HG03159 (cell line): ENCODE results near the gene MYO18A.

Experiments
- ATAC-seq: cut with Tn5 transposase; IDR thresholded peaks from one replicate; pipeline ENCODE4 v1.9.1; 2021; ENCODE audit warnings: mild to moderate bottlenecking, moderate library complexity; ENCODE audit not compliant: unreplicated experiment

MYO18A gene

GRCh38 chr17:29127840-29128239 lies 52.4 kb downstream of the MYO18A start:
- no peak for ATAC-seq

DNA sequence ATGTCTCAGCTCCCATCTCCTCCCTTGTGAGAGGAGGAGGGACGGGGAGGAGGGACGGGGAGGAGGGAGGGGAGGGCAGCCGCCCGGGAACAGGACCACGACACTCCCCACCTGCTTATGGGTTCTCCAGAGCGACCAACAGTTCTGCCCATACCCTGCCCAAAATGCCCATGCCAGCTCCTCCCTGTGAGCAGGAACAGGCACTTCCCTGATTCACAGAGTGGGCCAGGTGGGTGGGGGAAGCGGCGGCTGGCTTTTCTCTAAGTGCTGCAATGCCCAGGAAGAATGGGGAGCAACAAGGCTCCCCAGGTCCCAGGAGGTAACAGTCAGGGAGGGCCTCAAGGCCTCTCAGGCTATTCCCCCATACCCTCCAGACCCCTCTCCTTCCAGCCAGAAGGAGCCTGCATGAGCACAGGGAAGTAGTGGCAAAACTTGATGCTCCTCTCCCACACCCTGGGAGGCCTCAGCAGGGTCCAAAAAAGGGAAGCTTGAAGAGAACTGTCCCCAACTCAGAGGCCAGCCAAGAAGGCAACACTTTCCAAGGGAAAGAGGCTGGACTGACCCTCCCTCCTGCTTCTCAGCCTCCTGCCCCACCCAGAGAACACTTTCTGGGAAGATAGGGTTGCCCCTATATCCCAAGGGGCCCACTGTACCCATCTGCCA lies 53.8 kb downstream of the MYO18A start:
- no peak for ATAC-seq

DNA sequence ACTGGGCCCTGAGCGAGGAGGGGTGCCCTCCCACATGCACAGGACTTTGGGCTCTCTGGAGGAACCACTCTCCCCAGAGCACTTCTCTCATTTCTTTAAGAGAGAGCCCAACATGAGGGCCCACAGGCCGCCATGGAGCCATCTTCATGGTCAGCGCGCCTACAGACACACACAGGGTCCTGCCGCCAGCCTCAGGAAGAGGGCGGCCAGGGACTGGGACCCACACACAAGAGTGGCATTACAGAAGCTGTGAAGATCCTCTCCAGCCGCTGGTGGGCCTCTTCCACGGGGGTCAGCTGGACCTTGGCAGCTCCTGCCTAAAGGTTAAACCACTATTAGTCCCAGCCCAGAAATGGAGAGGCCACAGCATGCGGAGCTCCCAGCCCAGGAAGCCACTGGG lies 54.5 kb downstream of the MYO18A start:
- no peak for ATAC-seq

GRCh38 chr17:29124925-29125273 lies 55.3 kb downstream of the MYO18A start:
- no peak for ATAC-seq

DNA sequence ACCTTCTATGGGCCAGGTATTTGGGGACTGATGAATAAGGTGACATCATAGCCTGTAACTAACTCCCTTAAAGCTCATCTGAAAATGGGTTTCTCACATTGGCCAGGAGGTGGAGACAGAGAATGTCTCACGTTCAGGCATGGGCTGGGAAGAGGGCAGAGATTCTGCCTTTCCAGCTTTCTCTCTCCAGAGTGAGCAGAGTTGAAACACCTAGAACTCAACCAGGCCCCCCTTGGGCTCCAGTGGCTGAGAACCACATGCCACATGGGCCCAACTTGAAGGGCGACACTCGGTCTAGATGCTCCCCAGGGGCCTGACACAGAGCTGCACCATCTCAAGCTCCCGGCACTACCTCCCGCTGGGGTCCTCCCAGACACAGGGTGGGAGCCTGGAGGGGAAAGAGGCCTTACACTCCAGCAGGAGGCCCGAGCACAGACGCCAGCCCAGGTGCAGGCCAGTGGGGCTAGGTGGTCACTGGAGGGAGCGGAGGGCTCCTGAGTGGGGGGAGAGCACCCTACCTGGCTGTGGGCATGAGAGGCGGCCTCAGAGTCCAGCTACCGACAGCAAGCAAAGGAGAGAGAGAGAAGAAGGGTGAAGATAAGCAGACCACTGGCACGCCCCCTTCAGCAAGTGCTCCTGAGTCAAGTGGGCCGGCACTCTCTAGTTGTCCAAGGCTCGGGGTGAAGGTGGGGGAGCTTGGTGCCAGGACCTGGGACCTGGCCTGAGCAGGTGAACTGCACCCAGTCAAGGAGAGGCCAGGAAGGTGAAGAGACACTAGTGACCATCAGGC lies 55.9 kb downstream of the MYO18A start:
- no peak for ATAC-seq

DNA sequence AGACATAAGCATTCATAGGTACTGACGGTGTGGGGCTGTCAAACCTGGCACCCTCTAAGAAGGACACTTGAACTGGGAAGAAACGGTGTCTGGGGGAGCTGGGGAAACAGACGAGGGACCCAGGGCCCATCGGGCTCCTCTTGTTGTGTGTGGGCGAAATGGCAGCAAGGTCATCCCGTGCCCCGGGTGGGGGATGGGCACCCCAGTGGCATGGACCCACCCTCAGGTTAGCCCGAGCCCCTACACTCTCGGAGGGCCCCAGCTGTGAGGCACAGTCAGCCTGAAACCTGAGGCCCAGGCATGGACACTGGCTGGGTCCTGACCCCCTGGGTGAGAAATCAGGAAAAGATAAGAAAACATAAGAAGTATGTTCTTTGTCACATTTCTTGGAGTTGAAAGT lies 57.1 kb downstream of the MYO18A start:
- no peak for ATAC-seq

GRCh38 chr17:29121442-29121841 lies 58.8 kb downstream of the MYO18A start:
- no peak for ATAC-seq

DNA sequence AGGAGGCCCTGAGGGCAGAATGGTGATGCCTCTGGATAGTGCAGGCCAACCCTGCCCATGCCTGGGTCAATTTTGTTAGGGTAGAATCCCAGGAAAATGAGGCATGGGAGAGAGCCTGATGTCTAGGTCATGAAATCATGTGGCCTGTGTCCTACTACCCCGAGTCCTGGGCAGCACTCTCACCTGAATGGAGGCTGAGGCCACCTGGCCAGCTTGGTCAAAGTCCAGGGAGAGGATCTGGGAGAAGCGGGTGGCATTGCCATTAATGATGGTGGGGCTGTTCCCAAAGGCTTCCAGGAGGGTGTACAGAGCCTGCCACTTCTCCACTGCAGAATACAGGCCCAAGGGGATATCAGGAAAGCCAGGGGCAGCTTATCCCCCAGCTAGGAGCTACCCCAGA lies 59.8 kb downstream of the MYO18A start:
- no peak for ATAC-seq

GRCh38 chr17:29119265-29119664 lies 60.9 kb downstream of the MYO18A start:
- no peak for ATAC-seq

DNA sequence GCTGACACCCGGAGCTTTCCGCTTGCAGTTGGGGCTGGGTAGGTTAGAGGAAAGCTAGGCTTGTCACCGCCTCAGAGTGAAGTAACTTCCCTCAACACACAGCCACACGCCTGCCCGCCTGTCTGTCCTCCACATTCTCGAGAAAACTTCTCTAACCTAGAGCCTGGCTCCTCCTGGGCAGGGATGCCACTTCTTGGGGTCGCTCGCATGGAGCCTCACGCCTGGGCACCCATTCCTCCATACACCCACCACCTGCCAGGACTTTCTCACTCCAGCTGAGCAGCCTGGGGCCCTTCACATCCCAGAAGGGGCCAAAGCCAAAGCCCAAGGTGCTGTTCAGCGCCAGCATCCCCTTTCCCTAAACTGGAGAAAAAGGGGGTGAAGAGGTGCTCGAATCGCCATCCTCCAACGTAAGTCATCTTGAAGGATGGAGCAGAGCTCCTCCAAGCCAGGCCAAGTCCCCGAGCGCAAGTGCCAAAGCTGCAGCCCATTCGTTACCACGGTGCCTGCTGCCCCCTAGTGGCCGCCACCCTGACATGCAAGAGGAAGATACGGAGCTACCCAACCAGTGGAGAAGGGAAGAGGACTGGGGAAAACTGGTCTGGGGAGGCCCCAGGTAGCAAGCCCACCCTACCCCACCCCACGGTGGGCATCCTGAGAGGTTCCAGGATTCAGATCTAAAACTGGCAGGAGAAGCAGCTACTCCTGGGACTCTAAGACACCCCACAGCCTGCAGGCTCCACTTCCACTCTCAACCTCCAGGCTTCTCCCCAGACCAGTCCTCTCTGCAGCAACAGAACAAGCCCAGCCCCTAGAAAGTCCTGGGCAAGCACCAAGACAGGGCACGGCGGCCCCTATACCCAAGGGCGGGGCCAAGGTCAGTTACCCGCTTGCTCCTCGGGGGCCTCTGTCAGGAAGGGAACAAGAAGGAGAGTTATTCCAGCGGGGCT lies 63.1 kb downstream of the MYO18A start:
- no peak for ATAC-seq

DNA sequence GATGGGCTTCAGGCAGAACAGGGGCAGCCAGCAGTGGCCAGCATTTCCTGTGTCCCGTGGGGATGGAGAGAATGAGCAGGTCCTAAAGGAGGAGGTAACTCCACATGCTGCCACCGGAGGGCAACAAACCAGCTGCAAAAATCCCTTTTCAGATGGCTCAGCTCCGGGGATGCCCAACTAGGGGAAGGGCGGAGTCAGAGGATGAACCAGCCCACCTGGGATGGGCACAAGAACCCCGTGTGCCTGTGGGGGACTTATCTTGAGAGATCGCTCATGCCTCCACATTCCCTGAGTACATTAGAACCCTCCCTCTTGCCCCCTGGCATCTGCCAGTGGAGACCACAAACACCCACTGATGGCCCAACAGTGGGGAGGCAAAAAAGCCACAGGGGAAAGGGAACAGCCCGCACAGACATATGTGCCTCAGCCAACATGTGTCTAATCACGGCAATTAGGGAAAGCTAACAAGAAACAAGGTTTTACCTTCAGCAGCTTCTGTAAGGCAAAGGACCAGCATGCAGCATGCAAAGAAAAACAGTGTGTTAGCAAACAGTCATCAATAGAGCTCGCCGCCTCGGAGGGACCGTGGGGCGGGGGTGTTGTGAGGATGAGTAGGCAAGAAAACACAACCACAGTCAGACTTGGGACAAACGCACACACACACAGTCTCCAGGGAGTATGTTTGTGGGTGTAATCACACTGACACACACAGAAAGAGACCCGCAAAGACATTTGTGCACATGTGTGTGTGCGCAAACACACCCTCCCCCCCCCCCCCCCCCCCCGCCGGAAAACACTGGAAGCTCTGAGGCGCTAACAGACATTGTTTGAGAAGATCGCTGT lies 64.0 kb downstream of the MYO18A start:
- ATAC-seq: no peak

GRCh38 chr17:29115435-29115834 lies 64.8 kb downstream of the MYO18A start:
- ATAC-seq: no peak

DNA sequence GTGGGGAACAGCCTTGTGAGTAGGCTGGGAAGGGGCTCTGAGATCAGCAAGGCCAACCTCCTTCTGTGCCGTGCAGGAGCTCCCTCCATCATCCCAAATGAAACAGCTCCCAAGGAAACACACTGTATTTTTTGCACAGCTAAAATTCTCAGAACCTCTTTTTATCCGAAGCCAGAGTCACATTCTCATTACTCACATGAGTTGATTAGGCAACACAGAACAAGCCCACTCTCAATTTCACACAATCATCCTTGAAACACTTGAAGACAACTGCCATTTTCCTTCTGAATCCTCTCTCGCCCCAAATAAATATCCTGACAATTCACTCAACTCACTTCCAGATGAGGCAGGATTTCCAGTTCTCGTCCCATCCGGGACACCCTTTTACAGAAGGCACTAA lies 66.1 kb downstream of the MYO18A start:
- ATAC-seq: no peak

DNA sequence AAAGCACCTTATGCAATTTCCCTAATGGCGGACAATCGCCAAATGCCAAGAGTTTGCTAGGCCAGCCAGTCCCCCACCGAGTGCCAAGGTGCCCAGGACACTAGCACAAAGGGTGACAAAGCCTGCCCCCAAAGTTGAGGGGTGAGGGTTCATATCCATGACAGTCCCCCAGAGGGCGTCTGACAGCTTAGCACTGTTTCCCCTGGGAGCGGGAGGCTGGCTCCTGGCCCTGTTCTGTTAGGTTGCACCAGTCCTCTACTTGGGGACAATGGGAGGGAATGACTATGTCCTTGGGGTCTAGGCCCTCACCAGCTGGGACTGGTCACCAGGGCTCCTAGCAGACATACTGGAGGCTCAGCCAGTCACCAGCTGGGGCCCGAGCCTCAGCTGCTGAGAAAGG lies 66.9 kb downstream of the MYO18A start:
- ATAC-seq: no peak

GRCh38 chr17:29112771-29113295 lies 67.4 kb downstream of the MYO18A start:
- no peak for ATAC-seq

DNA sequence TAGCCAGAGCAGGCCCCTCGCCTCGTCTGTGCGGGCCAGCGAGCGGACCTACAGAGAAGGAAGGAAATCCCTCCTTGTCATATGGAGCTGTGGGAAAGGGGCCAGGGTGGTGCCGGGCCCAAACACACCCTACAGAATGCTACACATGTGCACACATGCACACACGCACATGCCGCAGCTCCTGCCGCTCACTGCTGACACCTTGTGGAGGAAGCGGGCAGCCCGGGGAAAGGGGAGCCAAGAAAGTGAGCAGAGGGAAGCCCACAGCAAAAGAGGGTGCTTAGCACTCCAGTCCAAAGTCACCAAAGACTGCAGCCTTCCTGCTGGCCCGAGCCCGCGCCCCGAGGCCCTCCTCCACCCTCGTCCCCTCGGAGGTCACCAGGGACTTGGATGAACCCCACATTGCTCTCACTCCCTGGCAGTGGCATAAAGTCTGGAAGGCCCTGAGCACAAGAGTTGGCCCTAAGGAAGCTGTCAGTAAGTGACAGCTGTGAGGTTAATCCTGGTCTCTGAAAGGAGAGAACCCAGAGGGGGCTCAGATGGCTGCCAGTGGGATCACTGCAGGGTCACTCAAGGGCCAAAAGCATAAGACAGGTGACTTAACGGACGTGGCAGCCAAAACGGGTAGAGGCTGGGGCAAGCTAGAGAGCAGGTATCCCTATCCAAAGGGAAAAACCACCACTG lies 68.2 kb downstream of the MYO18A start:
- no peak for ATAC-seq

DNA sequence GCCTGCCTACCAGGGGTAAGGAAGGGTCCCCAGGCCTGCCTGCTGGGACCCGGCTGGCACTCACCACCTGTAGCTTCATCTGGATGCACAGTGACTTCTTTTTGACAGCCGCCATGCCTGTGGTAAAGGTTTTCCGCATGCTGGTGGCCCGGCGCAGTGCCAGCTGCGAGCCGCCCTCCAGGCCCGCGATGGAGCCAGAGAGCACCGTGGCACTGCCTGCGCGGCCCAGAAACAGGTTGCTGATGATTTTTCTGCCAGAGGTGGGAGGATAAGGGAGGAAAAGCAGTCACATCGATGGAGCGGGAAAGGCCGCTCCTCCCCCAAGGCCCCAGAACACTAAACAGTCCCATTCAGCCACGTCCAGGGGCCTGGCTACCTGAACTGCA lies 69.8 kb downstream of the MYO18A start:
- no peak for ATAC-seq

DNA sequence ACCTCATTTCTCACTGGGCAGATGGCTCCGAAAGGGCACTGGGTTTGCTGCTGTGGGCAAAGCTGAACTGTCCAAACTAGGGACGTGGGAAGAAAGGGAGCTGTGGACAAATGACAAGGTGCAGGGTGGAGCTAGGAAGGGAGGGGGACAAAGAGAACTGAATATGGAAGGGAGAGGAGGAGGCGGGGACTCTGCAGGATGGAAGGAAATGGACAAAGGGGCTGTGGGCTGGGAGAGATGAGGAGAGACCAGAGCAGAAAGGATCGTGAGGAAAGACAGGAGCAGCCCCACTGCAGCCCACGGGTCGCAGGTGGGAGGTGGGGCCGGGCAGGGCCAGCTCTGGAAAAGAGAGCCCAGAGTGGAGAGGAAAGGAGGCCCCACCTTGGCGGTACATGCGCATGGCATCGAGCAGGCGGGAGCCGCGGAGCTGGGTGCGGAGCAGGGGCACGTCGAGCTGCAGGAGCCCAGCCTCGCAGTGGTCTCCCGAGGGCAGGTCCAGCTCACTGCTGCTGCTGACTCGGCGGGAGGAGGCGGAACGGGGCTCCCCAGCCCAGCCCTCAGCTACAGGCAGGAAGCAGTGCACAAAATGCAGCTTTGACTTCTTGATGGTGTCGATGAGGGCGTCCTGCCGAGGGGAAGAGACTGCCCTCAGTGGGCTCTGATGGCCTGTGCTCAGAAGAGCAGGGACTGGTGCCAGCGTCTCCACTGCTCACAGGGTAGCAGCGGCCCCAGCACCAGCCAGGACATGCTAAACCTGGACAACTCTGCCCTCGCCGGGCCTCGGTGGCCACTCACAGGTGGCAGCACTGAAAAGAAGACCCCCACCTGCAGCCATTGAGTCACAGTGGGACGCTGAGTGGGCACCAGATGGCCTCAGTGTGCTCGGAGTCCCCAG lies 70.5 kb downstream of the MYO18A start:
- no peak for ATAC-seq
